ENCODE data around the gene IPCEF1. TPM values are rescaled to one million over a fixed set of nuclear protein-coding genes. Genes with fewer than 3 reads are reported as not detected.
"Not testable (repeated sequence)": the region's sequence is repeated elsewhere in the genome, so short reads cannot be mapped to it uniquely, and the experiment has no call there.

The IPCEF1 gene
- total RNA-seq, 1 experiment from 2014 or later = not detected

- no peak overlapping the region for H3K4me3 Mint-ChIP-seq (ENCODE audit: unreplicated experiment)
- POLR2A ChIA-PET = interaction anchor here (0.6 to 0.7 kb wide), 2 partner anchors 15 to 236 kb away, joined by 3 read pairs; no protein-coding TSS in a partner anchor
- DNase-seq (ENCODE audit: unreplicated experiment) = no peak
- H3K27me3 Mint-ChIP-seq (ENCODE audit: insufficient read depth, unreplicated experiment) = no peaks in the 10 kb centered on the region
- TF ChIP-seq CTCF (IDR thresholded peaks at IDR 0.05; ENCODE audit: unreplicated experiment) = no peak
- H3K4me1 Mint-ChIP-seq (ENCODE audit: insufficient read depth, unreplicated experiment) = no peaks in the 10 kb centered on the region
- peak overlapping the region; percentile 37 for H3K27ac Mint-ChIP-seq (ENCODE audit: low read depth, unreplicated experiment)
- H3K36me3 Mint-ChIP-seq (ENCODE audit: insufficient read depth, unreplicated experiment) = no peaks in the 10 kb centered on the region
- CTCF ChIA-PET = interaction anchor here (0.5 to 0.6 kb wide), 2 partner anchors 25 to 46 kb away, joined by 3 read pairs; no protein-coding TSS in a partner anchor
- intact Hi-C loops (cut with micrococcal nuclease) = no loop called here
- H3K9me3 Mint-ChIP-seq (ENCODE audit: unreplicated experiment) = no peaks in the 10 kb centered on the region
- BruUV-seq (replicated peaks) = no TSS peak
These were observed 27.0 kb downstream of the IPCEF1 start for GRCh38 chr6:154329350-154330170.

GRCh38 chr6:154327313-154327712 is 29.3 kb downstream of the IPCEF1 start:
- H3K9me3 Mint-ChIP-seq (ENCODE audit: unreplicated experiment); POLR2A ChIA-PET; H3K27ac Mint-ChIP-seq (ENCODE audit: low read depth, unreplicated experiment); BruUV-seq (replicated peaks); CTCF ChIA-PET; intact Hi-C loops (cut with micrococcal nuclease); H3K36me3 Mint-ChIP-seq (ENCODE audit: insufficient read depth, unreplicated experiment); H3K4me1 Mint-ChIP-seq (ENCODE audit: insufficient read depth, unreplicated experiment); H3K4me3 Mint-ChIP-seq (ENCODE audit: unreplicated experiment); H3K27me3 Mint-ChIP-seq (ENCODE audit: insufficient read depth, unreplicated experiment); DNase-seq (ENCODE audit: unreplicated experiment): not testable (repeated sequence)

GRCh38 chr6:154325142-154325541 is 31.5 kb downstream of the IPCEF1 start:
- no peaks in the 10 kb centered on the region for H3K9me3 Mint-ChIP-seq (ENCODE audit: unreplicated experiment)
- no TSS peak for BruUV-seq (replicated peaks)
- no peak overlapping the region for H3K4me3 Mint-ChIP-seq (ENCODE audit: unreplicated experiment)
- no peaks in the 10 kb centered on the region for H3K4me1 Mint-ChIP-seq (ENCODE audit: insufficient read depth, unreplicated experiment)
- H3K36me3 Mint-ChIP-seq (ENCODE audit: insufficient read depth, unreplicated experiment) = no peaks in the 10 kb centered on the region
- no peak for DNase-seq (ENCODE audit: unreplicated experiment)
- TF ChIP-seq CTCF (IDR thresholded peaks at IDR 0.05; ENCODE audit: unreplicated experiment) = no peak
- no peak overlapping the region for H3K27ac Mint-ChIP-seq (ENCODE audit: low read depth, unreplicated experiment)
- H3K27me3 Mint-ChIP-seq (ENCODE audit: insufficient read depth, unreplicated experiment) = no peaks in the 10 kb centered on the region
- intact Hi-C loops (cut with micrococcal nuclease) = no loop called here
- ChIA-PET CTCF (no interaction called here), POLR2A (interaction anchor here (0.7 kb wide), 1 partner anchor 16 kb away, joined by 3 read pairs; no protein-coding TSS in a partner anchor)

- no peaks in the 10 kb centered on the region for H3K36me3 Mint-ChIP-seq (ENCODE audit: insufficient read depth, unreplicated experiment)
- DNase-seq (ENCODE audit: unreplicated experiment) = no peak
- no TSS peak for BruUV-seq (replicated peaks)
- intact Hi-C loops (cut with micrococcal nuclease) = no loop called here
- H3K27ac Mint-ChIP-seq (ENCODE audit: low read depth, unreplicated experiment) = no peak overlapping the region
- TF ChIP-seq CTCF (IDR thresholded peaks at IDR 0.05; ENCODE audit: unreplicated experiment) = no peak
- ChIA-PET POLR2A (no interaction called here), CTCF (interaction anchor here (0.6 kb wide), 1 partner anchor 330 kb away, joined by 3 read pairs; no protein-coding TSS in a partner anchor)
- H3K9me3 Mint-ChIP-seq (ENCODE audit: unreplicated experiment) = no peaks in the 10 kb centered on the region
- no peak overlapping the region for H3K4me3 Mint-ChIP-seq (ENCODE audit: unreplicated experiment)
- no peaks in the 10 kb centered on the region for H3K4me1 Mint-ChIP-seq (ENCODE audit: insufficient read depth, unreplicated experiment)
- H3K27me3 Mint-ChIP-seq (ENCODE audit: insufficient read depth, unreplicated experiment) = no peaks in the 10 kb centered on the region
These were observed 36.4 kb downstream of the IPCEF1 start for GRCh38 chr6:154320181-154320580.
